GM23338 (cell line): ENCODE measurements around the gene DENND2C. TPM values are rescaled to one million over a fixed set of nuclear protein-coding genes. Genes with fewer than 3 reads are reported as not detected.

Source experiments
- ATAC-seq: fragments of 200-7000 bp; cut with Tn5 transposase; 3 replicates; pipeline ENCODE4 v1.9.1; 2020
- DNase-seq: peaks from one replicate; pipeline ENCODE4 v3.0.0-alpha.2; 2015; ENCODE audit warnings: low spot score
- H2AFZ ChIP-seq: fragments of 200-600 bp; sonication (generic); 2 replicates; pipeline ENCODE4 v1.8.0; 2016; ENCODE audit warnings: antibody characterized with exemption, mild to moderate bottlenecking, moderate library complexity
- H3F3A ChIP-seq: fragments of 200-600 bp; sonication (generic); replicated peaks from 2 replicates; pipeline ENCODE4 v1.8.0; 2017; ENCODE audit warnings: antibody characterized with exemption, mixed run types, low read depth
- H3K27ac ChIP-seq: fragments of 200-600 bp; sonication (generic); 2 replicates; pipeline ENCODE4 v1.6.1; 2016; ENCODE audit warnings: low read depth
- H3K27me3 ChIP-seq: fragments of 200-600 bp; sonication (generic); 2 replicates; pipeline ENCODE4 v1.8.0; 2016; ENCODE audit warnings: mild to moderate bottlenecking, mixed run types, moderate library complexity; ENCODE audit not compliant: insufficient read depth
- H3K36me3 ChIP-seq: fragments of 200-600 bp; sonication (generic); 2 replicates; pipeline ENCODE4 v1.8.0; 2016; ENCODE audit warnings: mild to moderate bottlenecking; ENCODE audit not compliant: insufficient read depth
- H3K4me1 ChIP-seq: fragments of 200-600 bp; sonication (generic); 2 replicates; pipeline ENCODE4 v1.8.0; 2016; ENCODE audit warnings: mild to moderate bottlenecking, moderate library complexity; ENCODE audit not compliant: insufficient read depth
- H3K4me2 ChIP-seq: fragments of 200-600 bp; sonication (generic); 2 replicates; pipeline ENCODE4 v1.7.1; 2017; ENCODE audit warnings: mixed run types
- H3K4me3 ChIP-seq: fragments of 200-600 bp; sonication (generic); 2 replicates; pipeline ENCODE4 v1.6.1; 2016; ENCODE audit warnings: mixed run types
- H3K79me2 ChIP-seq: fragments of 200-600 bp; sonication (generic); replicated peaks from 2 replicates; pipeline ENCODE4 v1.8.0; 2017; ENCODE audit warnings: mild to moderate bottlenecking; ENCODE audit not compliant: insufficient read depth
- H3K9me2 ChIP-seq: fragments of 200-600 bp; sonication (generic); 2 replicates; pipeline ENCODE4 v1.8.0; 2017; ENCODE audit not compliant: insufficient read depth
- H4K20me1 ChIP-seq: fragments of 200-600 bp; sonication (generic); replicated peaks from 2 replicates; pipeline ENCODE4 v1.8.0; 2017; ENCODE audit warnings: mild to moderate bottlenecking; ENCODE audit not compliant: insufficient read depth
- H3K27ac Mint-ChIP-seq: 2 replicates; pipeline ENCODE4 v1.8.0; 2020; ENCODE audit warnings: inconsistent platforms, mild to moderate bottlenecking, moderate library complexity, mixed read lengths
- H3K27me3 Mint-ChIP-seq: 3 replicates; pipeline ENCODE4 v1.8.0; 2022; ENCODE audit warnings: low read depth, mild to moderate bottlenecking, moderate library complexity, mixed read lengths, inconsistent platforms; ENCODE audit not compliant: insufficient read depth, poor library complexity
- H3K36me3 Mint-ChIP-seq: 3 replicates; pipeline ENCODE4 v1.8.0; 2021; ENCODE audit warnings: low read depth, mild to moderate bottlenecking, inconsistent platforms, moderate library complexity, mixed read lengths
- H3K4me1 Mint-ChIP-seq: 3 replicates; pipeline ENCODE4 v1.8.0; 2020; ENCODE audit warnings: mild to moderate bottlenecking, inconsistent platforms, mixed read lengths
- H3K4me3 Mint-ChIP-seq: 3 replicates; pipeline ENCODE4 v1.8.0; 2021; ENCODE audit warnings: moderate library complexity, mild to moderate bottlenecking, inconsistent platforms, mixed read lengths
- H3K9me3 Mint-ChIP-seq: 3 replicates; pipeline ENCODE4 v1.8.0; 2020; ENCODE audit warnings: moderate library complexity, mild to moderate bottlenecking, inconsistent platforms, mixed read lengths
- NANOG ChIP-seq: IDR thresholded peaks from 2 replicates; pipeline ENCODE4 v1.6.1; 2016; ENCODE audit warnings: antibody characterized with exemption, borderline replicate concordance
- REST ChIP-seq: IDR thresholded peaks from one replicate; pipeline ENCODE4 v1.6.1; 2018; ENCODE audit warnings: antibody characterized with exemption; ENCODE audit not compliant: unreplicated experiment
- ZNF462 ChIP-seq: fragments of 250-450 bp; sonication (Bioruptor Pico); IDR thresholded peaks from 2 replicates; pipeline ENCODE4 v1.5.0; 2020; ENCODE audit warnings: mild to moderate bottlenecking, moderate library complexity
- polyA plus RNA-seq: library from polyadenylated mRNA; unstranded; fragments of >200 nt; fragmentation: Nextera tagmentation; extraction: Ambion mirVana; gene quantifications from 2 replicates; pipeline ENCODE4 v1.2.1, GENCODE V29; 2016
- total RNA-seq: library from RNA; depleted of rRNA; stranded (reverse); fragments of >200 nt; shearing (Covaris generic); gene quantifications from 2 replicates; pipeline ENCODE4 v1.2.3, GENCODE V29; 2014

DENND2C gene
- total and polyA plus RNA-seq, 2 experiments from 2014 or later = 4.1 to 7.0 TPM

- no peaks in the 10 kb centered on the region for H3K9me2 ChIP-seq
- H4K20me1 ChIP-seq = no peaks in the 10 kb centered on the region
- Mint-ChIP-seq H3K27ac (no peak overlapping the region), H3K36me3 (no peaks in the 10 kb centered on the region), H3K27me3 (no peaks in the 10 kb centered on the region), H3K9me3 (no peaks in the 10 kb centered on the region), H3K4me1 (no peaks in the 10 kb centered on the region), H3K4me3 (no peak overlapping the region)
- no peak overlapping the region for H2AFZ ChIP-seq
- H3K4me2 ChIP-seq = no peak overlapping the region
- no peaks in the 10 kb centered on the region for H3K79me2 ChIP-seq
- no peaks in the 10 kb centered on the region for H3F3A ChIP-seq
- no peaks in the 10 kb centered on the region for H3K27me3 ChIP-seq
- ATAC-seq = no peak
- TF ChIP-seq ZNF462 (CRISPR knock-in tag) (no peak), REST (no peak), NANOG (no peak)
- H3K4me3 ChIP-seq = no peak overlapping the region
- H3K4me1 ChIP-seq = no peaks in the 10 kb centered on the region
- no peak for DNase-seq
- H3K27ac ChIP-seq = no peak overlapping the region
- H3K36me3 ChIP-seq = no peaks in the 10 kb centered on the region; the same call in 1 of the 2 replicates
Observed at GRCh38 chr1:114610546-114611245, 59.2 kb downstream of the DENND2C start.
